Hepatocyte (in vitro differentiated cells): ENCODE results near the gene OPRM1. TPM values are rescaled to one million over a fixed set of nuclear protein-coding genes. Genes with fewer than 3 reads are reported as not detected.

Source experiments
- DNase-seq: peaks from one replicate; pipeline ENCODE4 v3.0.0-alpha.2; 2016; ENCODE audit warnings: low spot score
- H2AFZ ChIP-seq: fragments of 200-600 bp; sonication (generic); 2 replicates; pipeline ENCODE4 v1.6.0; 2016; ENCODE audit warnings: antibody characterized with exemption, mild to moderate bottlenecking
- H3K27ac ChIP-seq: fragments of 200-600 bp; sonication (generic); 2 replicates; pipeline ENCODE4 v1.5.1; 2016; ENCODE audit warnings: mild to moderate bottlenecking
- H3K27me3 ChIP-seq: fragments of 200-600 bp; sonication (generic); 2 replicates; pipeline ENCODE4 v1.6.1; 2016
- H3K36me3 ChIP-seq: fragments of 200-600 bp; sonication (generic); replicated peaks from 2 replicates; pipeline ENCODE4 v1.5.1; 2016; ENCODE audit warnings: low read depth; ENCODE audit not compliant: insufficient read depth
- H3K4me1 ChIP-seq: fragments of 200-600 bp; sonication (generic); 2 replicates; pipeline ENCODE4 v1.5.1; 2016; ENCODE audit warnings: mild to moderate bottlenecking, moderate library complexity; ENCODE audit not compliant: insufficient read depth
- H3K4me2 ChIP-seq: fragments of 200-600 bp; sonication (generic); 2 replicates; pipeline ENCODE4 v1.6.0; 2016
- H3K4me3 ChIP-seq: fragments of 200-600 bp; sonication (generic); 2 replicates; pipeline ENCODE4 v1.5.1; 2016; ENCODE audit warnings: mild to moderate bottlenecking
- H3K79me2 ChIP-seq: fragments of 200-600 bp; sonication (generic); 2 replicates; pipeline ENCODE4 v1.6.0; 2017; ENCODE audit warnings: mild to moderate bottlenecking
- H3K9me2 ChIP-seq: fragments of 200-600 bp; sonication (generic); replicated peaks from 2 replicates; pipeline ENCODE4 v1.6.0; 2017; ENCODE audit warnings: mild to moderate bottlenecking; ENCODE audit not compliant: insufficient read depth
- H3K9me3 ChIP-seq: fragments of 200-600 bp; sonication (generic); 2 replicates; pipeline ENCODE4 v1.5.1; 2016; ENCODE audit warnings: low read depth, mild to moderate bottlenecking
- H4K20me1 ChIP-seq: fragments of 200-600 bp; sonication (generic); 2 replicates; pipeline ENCODE4 v1.6.0; 2016; ENCODE audit warnings: mild to moderate bottlenecking; ENCODE audit not compliant: insufficient read depth, poor library complexity, severe bottlenecking
- EZH2 ChIP-seq: fragments of 200-600 bp; sonication (generic); IDR thresholded peaks from 2 replicates; pipeline ENCODE4 v1.6.1; 2016; ENCODE audit warnings: antibody characterized with exemption, mild to moderate bottlenecking, borderline replicate concordance
- EZH2phosphoT487 ChIP-seq: fragments of 200-600 bp; sonication (generic); IDR thresholded peaks from one replicate; pipeline ENCODE4 v1.6.1; 2018; ENCODE audit warnings: antibody characterized with exemption, mild to moderate bottlenecking, low read depth, moderate library complexity; ENCODE audit not compliant: unreplicated experiment, severe bottlenecking
- WGBS: methylation state at CpG from one replicate; pipeline ENCODE4 v1.1.6; 2016; ENCODE audit warnings: low lambda C conversion rate; ENCODE audit errors: missing lambda C conversion rate; 5-methylcytosine and 5-hydroxymethylcytosine counted together
- polyA plus RNA-seq: library from polyadenylated mRNA; unstranded; fragments of >200 nt; fragmentation: Nextera tagmentation; extraction: Ambion mirVana; gene quantifications from 2 replicates; pipeline ENCODE4 v1.2.1, GENCODE V29; 2016
- total RNA-seq: library from RNA; depleted of rRNA; stranded (reverse); fragments of >200 nt; gene quantifications from 2 replicates; pipeline ENCODE4 v1.2.3, GENCODE V29; 2014
- TF ChIP-seq, protein P1 (sequence below): fragments of 200-600 bp; sonication (generic); IDR thresholded peaks from 2 replicates; pipeline ENCODE4 v1.5.1; 2016; ENCODE audit warnings: antibody characterized with exemption, mild to moderate bottlenecking; ENCODE audit not compliant: poor library complexity

Gene OPRM1
- total and polyA plus RNA-seq, 2 experiments from 2014 or later, result not detected

DNA sequence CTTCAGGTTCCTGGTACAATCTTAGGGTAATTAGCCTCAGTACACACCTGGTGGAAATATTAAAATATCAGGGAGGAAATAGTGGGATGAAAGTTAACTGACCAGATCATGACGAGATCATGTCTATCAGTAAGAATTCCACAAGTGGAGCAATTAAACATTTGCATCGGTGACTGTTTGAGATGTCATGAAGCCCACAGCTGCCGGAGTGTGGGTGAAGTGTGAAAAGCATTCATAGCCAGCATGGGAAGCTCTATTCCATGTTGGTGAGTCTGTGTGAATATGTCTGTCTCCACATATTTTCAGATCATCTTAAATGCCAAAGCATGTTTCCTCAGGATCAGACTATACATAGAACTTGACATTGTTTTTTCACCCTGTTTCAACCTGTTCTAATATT is 174.7 kb downstream of the OPRM1 start:
- TF ChIP-seq EZH2 (no peak), EZH2phosphoT487 (no peak)
- TF ChIP-seq, protein P1, sequence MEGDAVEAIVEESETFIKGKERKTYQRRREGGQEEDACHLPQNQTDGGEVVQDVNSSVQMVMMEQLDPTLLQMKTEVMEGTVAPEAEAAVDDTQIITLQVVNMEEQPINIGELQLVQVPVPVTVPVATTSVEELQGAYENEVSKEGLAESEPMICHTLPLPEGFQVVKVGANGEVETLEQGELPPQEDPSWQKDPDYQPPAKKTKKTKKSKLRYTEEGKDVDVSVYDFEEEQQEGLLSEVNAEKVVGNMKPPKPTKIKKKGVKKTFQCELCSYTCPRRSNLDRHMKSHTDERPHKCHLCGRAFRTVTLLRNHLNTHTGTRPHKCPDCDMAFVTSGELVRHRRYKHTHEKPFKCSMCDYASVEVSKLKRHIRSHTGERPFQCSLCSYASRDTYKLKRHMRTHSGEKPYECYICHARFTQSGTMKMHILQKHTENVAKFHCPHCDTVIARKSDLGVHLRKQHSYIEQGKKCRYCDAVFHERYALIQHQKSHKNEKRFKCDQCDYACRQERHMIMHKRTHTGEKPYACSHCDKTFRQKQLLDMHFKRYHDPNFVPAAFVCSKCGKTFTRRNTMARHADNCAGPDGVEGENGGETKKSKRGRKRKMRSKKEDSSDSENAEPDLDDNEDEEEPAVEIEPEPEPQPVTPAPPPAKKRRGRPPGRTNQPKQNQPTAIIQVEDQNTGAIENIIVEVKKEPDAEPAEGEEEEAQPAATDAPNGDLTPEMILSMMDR, result no peak
- no peak overlapping the region for H3K4me2 ChIP-seq
- WGBS, result 95% methylated on average over 3 of the region's 3 CpGs

GRCh38 chr6:154218301-154218700 is 179.3 kb downstream of the OPRM1 start:
- no peak for DNase-seq
- Histone ChIP-seq H3K79me2 (no peaks in the 10 kb centered on the region), H2AFZ (no peak overlapping the region), H3K4me2 (no peak overlapping the region), H3K27ac (no peak overlapping the region), H3K36me3 (no peaks in the 10 kb centered on the region), H3K9me2 (no peaks in the 10 kb centered on the region), H3K9me3 (no peaks in the 10 kb centered on the region), H3K4me3 (no peak overlapping the region), H3K27me3 (no peaks in the 10 kb centered on the region), H4K20me1 (no peaks in the 10 kb centered on the region), H3K4me1 (no peaks in the 10 kb centered on the region)
- TF ChIP-seq, protein P1, result no peak
- no peak for TF ChIP-seq EZH2phosphoT487
- no peak for TF ChIP-seq EZH2
- WGBS, result 71% methylated on average over 6 of the region's 6 CpGs

More for the DNA sequence above, 174.7 kb downstream of the OPRM1 start:
- no peak overlapping the region for H2AFZ ChIP-seq
- H3K4me1 ChIP-seq, result no peaks in the 10 kb centered on the region
- no peak for DNase-seq
- no peak overlapping the region for H3K27ac ChIP-seq
- no peaks in the 10 kb centered on the region for H3K27me3 ChIP-seq
- H3K9me3 ChIP-seq, result no peaks in the 10 kb centered on the region
- H3K36me3 ChIP-seq, result no peaks in the 10 kb centered on the region
- no peaks in the 10 kb centered on the region for H4K20me1 ChIP-seq
- no peak overlapping the region for H3K4me3 ChIP-seq
- no peaks in the 10 kb centered on the region for H3K79me2 ChIP-seq
- no peaks in the 10 kb centered on the region for H3K9me2 ChIP-seq

- H4K20me1 ChIP-seq, result no peaks in the 10 kb centered on the region
- no peaks in the 10 kb centered on the region for H3K9me3 ChIP-seq
- no peaks in the 10 kb centered on the region for H3K36me3 ChIP-seq
- no peaks in the 10 kb centered on the region for H3K4me1 ChIP-seq
- no peaks in the 10 kb centered on the region for H3K79me2 ChIP-seq
- no peak for TF ChIP-seq EZH2
- no peak for TF ChIP-seq EZH2phosphoT487
- TF ChIP-seq, protein P1, result no peak
- no peak for DNase-seq
- no peak overlapping the region for H2AFZ ChIP-seq
- no peaks in the 10 kb centered on the region for H3K27me3 ChIP-seq
- H3K4me2 ChIP-seq, result no peak overlapping the region
- WGBS, result 56% methylated on average over 6 of the region's 6 CpGs
- H3K9me2 ChIP-seq, result no peaks in the 10 kb centered on the region
- no peak overlapping the region for H3K27ac ChIP-seq
- H3K4me3 ChIP-seq, result no peak overlapping the region
These were observed 179.7 kb downstream of the OPRM1 start for GRCh38 chr6:154218787-154219186.

- no peak for DNase-seq
- no peaks in the 10 kb centered on the region for H3K9me2 ChIP-seq
- no peaks in the 10 kb centered on the region for H3K9me3 ChIP-seq
- H3K4me3 ChIP-seq, result no peak overlapping the region
- H3K79me2 ChIP-seq, result no peaks in the 10 kb centered on the region
- 84% methylated on average over 6 of the region's 6 CpGs for WGBS
- H3K36me3 ChIP-seq, result no peaks in the 10 kb centered on the region
- TF ChIP-seq, protein P1, result no peak
- TF ChIP-seq EZH2, result no peak
- no peak for TF ChIP-seq EZH2phosphoT487
- no peaks in the 10 kb centered on the region for H3K4me1 ChIP-seq
- no peak overlapping the region for H2AFZ ChIP-seq
- H3K27ac ChIP-seq, result no peak overlapping the region
- no peaks in the 10 kb centered on the region for H4K20me1 ChIP-seq
- no peaks in the 10 kb centered on the region for H3K27me3 ChIP-seq
- H3K4me2 ChIP-seq, result no peak overlapping the region
These were observed 180.2 kb downstream of the OPRM1 start for GRCh38 chr6:154219250-154219649.
